GM21786 (cell line): Measurements from ENCODE around the gene RPL3.

Experiments
- ATAC-seq: cut with Tn5 transposase; IDR thresholded peaks from one replicate; pipeline ENCODE4 v1.9.1; 2021; ENCODE audit not compliant: unreplicated experiment

RPL3 gene

GRCh38 chr22:39317775-39318506 is 1.5 kb downstream of the RPL3 start:
- ATAC-seq, result no peak

- ATAC-seq, result no peak
Observed at GRCh38 chr22:39317084-39317774, 2.2 kb downstream of the RPL3 start.

- no peak for ATAC-seq
Observed at GRCh38 chr22:39316440-39317083, 2.9 kb downstream of the RPL3 start.

GRCh38 chr22:39315389-39315788 is 4.0 kb downstream of the RPL3 start:
- no peak for ATAC-seq

GRCh38 chr22:39314251-39314971 is 5.0 kb downstream of the RPL3 start:
- no peak for ATAC-seq

GRCh38 chr22:39313258-39314001 is 6.0 kb downstream of the RPL3 start:
- no peak for ATAC-seq

GRCh38 chr22:39312410-39312809 is 7.0 kb downstream of the RPL3 start:
- ATAC-seq, result no peak

GRCh38 chr22:39311592-39312400 is 7.6 kb downstream of the RPL3 start:
- ATAC-seq, result no peak

- no peak for ATAC-seq
Observed at GRCh38 chr22:39309881-39310714, 9.3 kb downstream of the RPL3 start.

- no peak for ATAC-seq
Observed at GRCh38 chr22:39309364-39309861, 10.0 kb downstream of the RPL3 start.

GRCh38 chr22:39308614-39309363 is 10.6 kb downstream of the RPL3 start:
- ATAC-seq, result no peak

- no peak for ATAC-seq
Observed at GRCh38 chr22:39306456-39307361, 12.7 kb downstream of the RPL3 start.

GRCh38 chr22:39303892-39304671 is 15.3 kb downstream of the RPL3 start:
- ATAC-seq, result no peak

GRCh38 chr22:39303358-39303757 is 16.1 kb downstream of the RPL3 start:
- no peak for ATAC-seq

GRCh38 chr22:39302431-39302960 is 16.9 kb downstream of the RPL3 start:
- ATAC-seq, result no peak

- ATAC-seq, result no peak
Observed at GRCh38 chr22:39301926-39302325, 17.5 kb downstream of the RPL3 start.
